ENCODE results near the gene NUP210.

The NUP210 gene

DNA sequence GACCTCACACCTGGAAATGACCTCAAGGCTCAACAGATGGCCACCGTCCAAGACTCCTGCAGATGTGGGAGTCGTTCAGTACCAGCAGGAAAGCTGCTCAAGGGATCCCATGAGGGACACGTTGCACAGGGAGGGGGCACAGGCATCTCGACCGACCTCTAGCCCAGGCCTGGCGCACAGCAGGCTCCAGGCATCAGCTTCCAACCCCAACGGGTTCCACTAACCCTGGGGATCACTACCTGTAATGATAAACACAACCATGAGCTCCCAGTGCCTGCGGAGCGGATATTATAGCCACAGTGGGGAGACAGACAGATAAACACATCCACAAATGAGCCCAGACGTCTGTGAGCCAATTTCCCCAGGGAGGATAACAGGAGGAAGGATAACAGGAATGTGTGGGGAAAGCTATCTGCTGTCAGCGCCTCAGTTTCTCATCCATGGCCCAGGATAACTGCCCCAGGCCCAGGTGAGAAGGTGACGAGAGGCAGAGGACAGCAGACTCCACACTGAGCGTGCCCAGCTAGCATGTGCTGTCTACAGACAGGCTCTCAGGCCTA is 19.9 kb downstream of the NUP210 start:
- H3K27me3 ChIP-seq (replicated peaks; ENCODE audit: control insufficient read depth, insufficient read depth, low read length) = no peaks in the 10 kb centered on the region
- no peak for DNase-seq (ENCODE audit: extremely low read depth, insufficient read length)
- H3K4me3 ChIP-seq (replicated peaks; ENCODE audit: low read depth, low read length) = no peak overlapping the region
- peaks cover 28% of the 10 kb centered on the region for H3K36me3 ChIP-seq (ENCODE audit: control insufficient read depth, insufficient read depth, low read length)
- TF ChIP-seq, protein P1, sequence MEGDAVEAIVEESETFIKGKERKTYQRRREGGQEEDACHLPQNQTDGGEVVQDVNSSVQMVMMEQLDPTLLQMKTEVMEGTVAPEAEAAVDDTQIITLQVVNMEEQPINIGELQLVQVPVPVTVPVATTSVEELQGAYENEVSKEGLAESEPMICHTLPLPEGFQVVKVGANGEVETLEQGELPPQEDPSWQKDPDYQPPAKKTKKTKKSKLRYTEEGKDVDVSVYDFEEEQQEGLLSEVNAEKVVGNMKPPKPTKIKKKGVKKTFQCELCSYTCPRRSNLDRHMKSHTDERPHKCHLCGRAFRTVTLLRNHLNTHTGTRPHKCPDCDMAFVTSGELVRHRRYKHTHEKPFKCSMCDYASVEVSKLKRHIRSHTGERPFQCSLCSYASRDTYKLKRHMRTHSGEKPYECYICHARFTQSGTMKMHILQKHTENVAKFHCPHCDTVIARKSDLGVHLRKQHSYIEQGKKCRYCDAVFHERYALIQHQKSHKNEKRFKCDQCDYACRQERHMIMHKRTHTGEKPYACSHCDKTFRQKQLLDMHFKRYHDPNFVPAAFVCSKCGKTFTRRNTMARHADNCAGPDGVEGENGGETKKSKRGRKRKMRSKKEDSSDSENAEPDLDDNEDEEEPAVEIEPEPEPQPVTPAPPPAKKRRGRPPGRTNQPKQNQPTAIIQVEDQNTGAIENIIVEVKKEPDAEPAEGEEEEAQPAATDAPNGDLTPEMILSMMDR (IDR thresholded peaks at IDR 0.05; ENCODE audit: insufficient read depth, low read length, poor library complexity, severe bottlenecking) = no peak

DNA sequence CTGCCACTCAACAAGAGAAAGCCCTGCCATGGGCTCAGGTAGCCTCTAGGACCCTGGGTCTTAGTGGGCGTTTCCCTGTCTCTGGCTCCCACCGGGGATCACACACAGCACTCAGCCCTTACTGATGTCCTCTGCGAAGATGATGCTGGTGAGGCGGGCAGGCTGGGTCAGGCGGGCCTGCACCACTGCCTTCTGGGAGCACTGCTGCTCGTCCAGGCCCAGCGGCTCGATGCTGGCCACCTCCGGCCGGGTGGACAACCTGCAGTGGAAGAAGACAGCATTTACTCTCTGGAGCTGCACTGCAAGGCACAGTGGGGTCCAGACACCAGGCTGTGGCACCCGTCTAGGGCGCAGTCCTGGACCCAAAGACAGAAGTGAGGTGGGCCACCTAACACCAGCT is 20.5 kb downstream of the NUP210 start:
- Histone ChIP-seq H3K36me3 (ENCODE audit: control insufficient read depth, insufficient read depth, low read length) (peaks cover 33% of the 10 kb centered on the region), H3K27me3 (replicated peaks; ENCODE audit: control insufficient read depth, insufficient read depth, low read length) (no peaks in the 10 kb centered on the region), H3K4me3 (replicated peaks; ENCODE audit: low read depth, low read length) (no peak overlapping the region)
- no peak for DNase-seq (ENCODE audit: extremely low read depth, insufficient read length)
- TF ChIP-seq, protein P1 (IDR thresholded peaks at IDR 0.05; ENCODE audit: insufficient read depth, low read length, poor library complexity, severe bottlenecking) = no peak

DNA sequence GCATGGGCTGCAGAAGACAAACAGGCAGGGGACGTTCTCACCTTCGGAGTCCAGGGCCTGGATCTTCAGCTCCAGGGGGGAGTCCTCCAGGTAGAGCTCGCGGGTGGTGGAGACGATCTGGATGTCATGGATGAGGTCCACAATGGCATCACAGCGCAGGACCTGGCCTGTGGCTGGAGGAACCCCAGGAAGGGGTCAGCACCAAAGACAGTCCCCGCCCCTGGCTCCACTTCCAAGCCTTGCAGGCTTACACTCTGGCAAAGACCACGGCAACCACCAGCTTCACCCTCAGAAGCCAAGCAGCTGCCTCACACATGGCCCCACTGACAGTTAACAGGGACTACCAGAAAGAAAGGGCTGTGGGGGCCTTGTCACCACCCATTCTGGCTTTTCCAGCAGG is 22.8 kb downstream of the NUP210 start:
- H3K27me3 ChIP-seq (replicated peaks; ENCODE audit: control insufficient read depth, insufficient read depth, low read length) = no peaks in the 10 kb centered on the region
- H3K4me3 ChIP-seq (replicated peaks; ENCODE audit: low read depth, low read length) = no peak overlapping the region
- no peak for DNase-seq (ENCODE audit: extremely low read depth, insufficient read length)
- H3K36me3 ChIP-seq (ENCODE audit: control insufficient read depth, insufficient read depth, low read length) = peaks cover 42% of the 10 kb centered on the region
- TF ChIP-seq, protein P1 (IDR thresholded peaks at IDR 0.05; ENCODE audit: insufficient read depth, low read length, poor library complexity, severe bottlenecking) = no peak

DNA sequence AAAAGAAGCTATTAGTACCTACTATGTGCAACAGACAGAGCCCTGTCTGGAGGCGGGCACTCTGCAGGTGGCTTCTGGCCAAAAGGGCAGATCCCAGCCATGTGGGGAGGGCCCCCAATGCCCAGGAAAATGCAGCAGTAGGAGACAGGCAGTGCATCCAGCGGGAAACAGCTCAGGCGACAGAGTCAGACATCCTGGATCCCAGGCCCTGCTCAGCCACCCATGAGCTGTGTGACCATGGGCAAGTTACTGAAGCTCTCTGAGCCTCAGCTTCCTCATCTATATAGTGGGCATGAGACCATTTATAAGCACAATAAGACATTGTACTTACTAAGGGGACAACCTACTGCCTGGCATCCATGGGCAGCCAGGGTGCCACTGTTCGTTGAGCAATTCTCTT is 25.8 kb downstream of the NUP210 start:
- TF ChIP-seq, protein P1 (IDR thresholded peaks at IDR 0.05; ENCODE audit: insufficient read depth, low read length, poor library complexity, severe bottlenecking) = no peak
- Histone ChIP-seq H3K27me3 (replicated peaks; ENCODE audit: control insufficient read depth, insufficient read depth, low read length) (no peaks in the 10 kb centered on the region), H3K4me3 (replicated peaks; ENCODE audit: low read depth, low read length) (no peak overlapping the region), H3K36me3 (ENCODE audit: control insufficient read depth, insufficient read depth, low read length) (peaks cover 56% of the 10 kb centered on the region)
- no peak for DNase-seq (ENCODE audit: extremely low read depth, insufficient read length)

DNA sequence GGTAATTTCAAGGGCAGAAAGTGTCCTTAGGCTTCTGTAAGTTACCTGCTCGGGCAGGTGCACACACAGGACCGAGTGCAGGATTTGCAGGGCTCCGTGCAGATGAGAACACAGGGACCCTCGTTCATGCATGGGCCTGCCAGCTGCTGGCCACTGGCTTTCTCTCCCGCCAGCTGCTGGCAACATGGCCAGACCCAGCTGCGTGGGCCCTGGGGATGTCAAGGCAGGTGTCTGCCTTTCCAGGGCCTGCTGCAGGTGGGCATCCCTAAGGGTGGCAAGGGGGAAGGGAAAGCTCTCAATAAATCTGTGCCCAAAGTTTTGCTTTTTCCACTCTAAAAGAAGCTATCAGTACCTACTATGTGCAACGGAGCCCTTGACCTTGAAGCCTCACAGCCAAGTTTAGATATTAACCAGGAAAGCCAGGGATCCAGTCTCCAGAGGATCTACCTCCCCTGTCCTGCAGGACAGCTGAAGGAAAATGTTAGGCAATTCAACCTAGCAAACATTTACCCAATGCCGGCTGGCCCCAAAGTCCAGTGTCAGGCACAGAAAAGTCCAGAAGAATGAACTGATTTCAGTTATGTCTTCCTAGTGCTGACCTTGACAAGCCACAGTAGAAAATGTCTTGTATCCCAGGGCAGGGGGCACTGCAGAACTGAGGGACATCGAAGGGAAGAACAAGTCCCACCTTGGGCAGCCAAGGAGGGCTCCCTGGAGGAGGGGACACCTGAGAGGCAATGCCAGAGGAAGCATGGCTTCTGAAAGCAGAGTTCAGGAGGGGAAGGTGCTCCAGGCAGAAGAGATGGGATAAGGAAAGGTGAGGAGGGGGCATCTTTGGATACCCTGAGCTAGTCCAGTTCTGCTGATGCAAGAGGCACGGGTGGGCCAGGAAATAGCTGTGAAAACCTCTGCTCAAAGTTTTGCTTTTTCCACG is 26.4 kb downstream of the NUP210 start:
- peaks cover 62% of the 10 kb centered on the region for H3K36me3 ChIP-seq (ENCODE audit: control insufficient read depth, insufficient read depth, low read length)
- TF ChIP-seq, protein P1 (IDR thresholded peaks at IDR 0.05; ENCODE audit: insufficient read depth, low read length, poor library complexity, severe bottlenecking) = no peak
- no peak for DNase-seq (ENCODE audit: extremely low read depth, insufficient read length)
- no peaks in the 10 kb centered on the region for H3K27me3 ChIP-seq (replicated peaks; ENCODE audit: control insufficient read depth, insufficient read depth, low read length)
- no peak overlapping the region for H3K4me3 ChIP-seq (replicated peaks; ENCODE audit: low read depth, low read length)
